A549 (cell line): ENCODE results near the gene ABHD6. TPM values are rescaled to one million over a fixed set of nuclear protein-coding genes. Genes with fewer than 3 reads are reported as not detected.

Source experiments
- ATAC-seq, 2 experiments: fragments of 200-7000 bp in 1 of 2; fragments of >200 bp in 1 of 2; cut with Nextera tagmentation in 1 of 2; cut with Tn5 transposase in 1 of 2; 3 replicates each; pipeline versions ENCODE4 v1.8.0 to v1.9.1; 2018 to 2020; ENCODE audit warnings: mild to moderate bottlenecking in 1 of 2, moderate library complexity in 1 of 2
- CTCF ChIA-PET: fragments of 300-600 bp; sonication (Branson Sonifier 250); formaldehyde crosslinking; extraction: SDS; loops from one replicate; lab custom pipeline; 2021; ENCODE audit warnings: antibody characterized with exemption, inconsistent platforms; lab: Yijun Ruan, JAX
- POLR2A ChIA-PET: fragments of 350-600 bp; formaldehyde crosslinking; extraction: SDS; loops from one replicate; lab custom pipeline; 2021; ENCODE audit warnings: antibody characterized with exemption, inconsistent platforms; lab: Yijun Ruan, JAX
- DNase-seq, 2 experiments: peaks; one replicate each; pipeline versions ENCODE4 v3.0.0 to v3.0.0-alpha.2; 2011 to 2016; ENCODE audit warnings: low read depth in 1 of 2, low spot score in 1 of 2
- FAIRE-seq: peaks from 2 replicates; lab custom pipeline; 2011; peaks lifted over from hg19 to GRCh38; lab: Jason Lieb, UNC
- H3K27ac ChIP-seq, 2 experiments: fragments of >200 bp; sonication (Bioruptor Twin); formaldehyde crosslinking; 3 replicates each; pipeline ENCODE4 v1.5.1; 2016 to 2017
- H3K4me1 ChIP-seq: fragments of >200 bp; sonication (Bioruptor Twin); formaldehyde crosslinking; 3 replicates; pipeline ENCODE4 v1.6.1; 2016
- H3K4me2 ChIP-seq: fragments of >200 bp; sonication (Bioruptor Twin); formaldehyde crosslinking; 3 replicates; pipeline ENCODE4 v1.6.1; 2016
- H3K4me3 ChIP-seq: fragments of >200 bp; sonication (Bioruptor Twin); formaldehyde crosslinking; 3 replicates; pipeline ENCODE4 v1.5.1; 2016
- H3K9me3 ChIP-seq: fragments of >200 bp; sonication (Bioruptor Twin); formaldehyde crosslinking; 3 replicates; pipeline ENCODE4 v1.6.1; 2016
- BHLHE40 ChIP-seq: IDR thresholded peaks from 2 replicates; pipeline ENCODE4 v1.6.1; 2012; ENCODE audit warnings: low read depth, low read length, inconsistent platforms
- CBX8 ChIP-seq: fragments of 200-600 bp; sonication (generic); IDR thresholded peaks from 2 replicates; pipeline ENCODE4 v1.6.1; 2016
- CEBPB ChIP-seq, 2 experiments: fragments of >200 bp in 1 of 2; sonication (Bioruptor Twin) in 1 of 2; formaldehyde crosslinking in 1 of 2; IDR thresholded peaks; 2 replicates each; pipeline ENCODE4 v1.6.1; 2012 to 2016
- EHMT2 ChIP-seq: fragments of 200-600 bp; sonication (generic); IDR thresholded peaks from 2 replicates; pipeline ENCODE4 v1.6.1; 2016; ENCODE audit warnings: antibody characterized with exemption, low read depth, mild to moderate bottlenecking, moderate library complexity
- ESRRA ChIP-seq: fragments of 150-350 bp; IDR thresholded peaks from 2 replicates; pipeline ENCODE4 v1.6.1; 2014; ENCODE audit warnings: mild to moderate bottlenecking, low read length, borderline replicate concordance
- FOSL2 ChIP-seq, 2 experiments: fragments of 450-650 bp in 1 of 2; fragments of >200 bp in 1 of 2; sonication (Bioruptor Twin) in 1 of 2; formaldehyde crosslinking; IDR thresholded peaks; 2 replicates each; pipeline versions ENCODE4 v1.5.0 to v1.6.1; 2016 to 2020; ENCODE audit warnings: mild to moderate bottlenecking in 1 of 2, moderate library complexity in 1 of 2
- FOXS1 ChIP-seq: fragments of 250-450 bp; sonication (Bioruptor Pico); IDR thresholded peaks from 2 replicates; pipeline ENCODE4 v1.5.0; 2020; ENCODE audit warnings: mild to moderate bottlenecking, moderate library complexity
- HOXA7 ChIP-seq: fragments of 250-450 bp; sonication (Bioruptor Pico); IDR thresholded peaks from 2 replicates; pipeline ENCODE4 v1.5.0; 2020; ENCODE audit warnings: mild to moderate bottlenecking, moderate library complexity
- HOXB13 ChIP-seq: fragments of 250-450 bp; sonication (Bioruptor Pico); IDR thresholded peaks from 2 replicates; pipeline ENCODE4 v1.5.0; 2020; ENCODE audit warnings: low read depth, mild to moderate bottlenecking, moderate library complexity
- MAFK ChIP-seq: fragments of 450-650 bp; IDR thresholded peaks from 2 replicates; pipeline ENCODE4 v1.6.1; 2014; ENCODE audit not compliant: partially characterized antibody
- NPAS2 ChIP-seq: fragments of 250-450 bp; sonication (Bioruptor Pico); IDR thresholded peaks from 2 replicates; pipeline ENCODE4 v1.8.0; 2022; ENCODE audit warnings: mild to moderate bottlenecking, moderate library complexity, borderline replicate concordance
- PBX3 ChIP-seq: IDR thresholded peaks from 2 replicates; pipeline ENCODE4 v1.6.1; 2012
- PHF8 ChIP-seq: fragments of 200-600 bp; sonication (generic); IDR thresholded peaks from 2 replicates; pipeline ENCODE4 v1.6.1; 2016; ENCODE audit warnings: low read depth, mild to moderate bottlenecking, antibody characterized with exemption, moderate library complexity, borderline replicate concordance
- POLR2AphosphoS2 ChIP-seq: conservative IDR thresholded peaks from 2 replicates; pipeline ENCODE4 v1.6.1; 2012; ENCODE audit warnings: low read length, improper control_type of control experiment, inconsistent platforms
- RCOR1 ChIP-seq: fragments of 150-350 bp; IDR thresholded peaks from 2 replicates; pipeline ENCODE4 v1.6.1; 2014; ENCODE audit warnings: antibody characterized with exemption, low read length, low read depth
- SREBF2 ChIP-seq: fragments of 450-650 bp; IDR thresholded peaks from 2 replicates; pipeline ENCODE4 v1.6.1; 2014; ENCODE audit warnings: mild to moderate bottlenecking, moderate library complexity
- TFCP2L1 ChIP-seq: fragments of 250-450 bp; sonication (Bioruptor Pico); IDR thresholded peaks from 2 replicates; pipeline ENCODE4 v1.5.0; 2021; ENCODE audit warnings: mild to moderate bottlenecking
- TP53 ChIP-seq: fragments of 250-450 bp; sonication (Bioruptor Pico); IDR thresholded peaks from 2 replicates; pipeline ENCODE4 v1.5.0; 2021; ENCODE audit warnings: mild to moderate bottlenecking, moderate library complexity
- ZC3H11A ChIP-seq: fragments of 450-650 bp; IDR thresholded peaks from 2 replicates; pipeline ENCODE4 v1.6.1; 2014; ENCODE audit warnings: antibody characterized with exemption, mild to moderate bottlenecking
- ZFP36 ChIP-seq: fragments of 450-650 bp; IDR thresholded peaks from 2 replicates; pipeline ENCODE4 v1.6.1; 2014; ENCODE audit warnings: borderline replicate concordance; ENCODE audit not compliant: partially characterized antibody
- ZNF302 ChIP-seq: fragments of 250-450 bp; sonication (Bioruptor Pico); IDR thresholded peaks from 2 replicates; pipeline ENCODE4 v1.9.0; 2021; ENCODE audit warnings: inconsistent platforms, mild to moderate bottlenecking, moderate library complexity
- ZSCAN20 ChIP-seq: fragments of 250-450 bp; sonication (Bioruptor Pico); IDR thresholded peaks from 2 replicates; pipeline ENCODE4 v1.8.0; 2022; ENCODE audit warnings: mild to moderate bottlenecking, moderate library complexity
- WGBS: methylation state at CpG from one replicate; pipeline ENCODE4 v1.1.6; 2017; ENCODE audit errors: missing lambda C conversion rate; 5-methylcytosine and 5-hydroxymethylcytosine counted together
- polyA plus RNA-seq, 4 experiments: library from polyadenylated mRNA; depleted of rRNA in 3 of 4; stranded (reverse); fragments of >200 nt; fragmentation: RNase III in 1 of 4; extraction: RNeasy Plus Mini Kit Qiagen cat#74134 plus additional on column Dnase treatment in 1 of 4; gene quantifications; 2 replicates in 3 of 4; 3 replicates in 1 of 4; pipeline ENCODE4 v1.2.3, GENCODE V29; 2011 to 2017
- TF ChIP-seq, protein P1 (sequence below): fragments of 450-650 bp; IDR thresholded peaks from 2 replicates; pipeline ENCODE4 v1.6.1; 2014; ENCODE audit warnings: antibody characterized with exemption

ABHD6 gene
- polyA plus RNA-seq, 2 of the 4 experiments (the other 2 are of a cell fraction), result 6.6 to 10.1 TPM

DNA sequence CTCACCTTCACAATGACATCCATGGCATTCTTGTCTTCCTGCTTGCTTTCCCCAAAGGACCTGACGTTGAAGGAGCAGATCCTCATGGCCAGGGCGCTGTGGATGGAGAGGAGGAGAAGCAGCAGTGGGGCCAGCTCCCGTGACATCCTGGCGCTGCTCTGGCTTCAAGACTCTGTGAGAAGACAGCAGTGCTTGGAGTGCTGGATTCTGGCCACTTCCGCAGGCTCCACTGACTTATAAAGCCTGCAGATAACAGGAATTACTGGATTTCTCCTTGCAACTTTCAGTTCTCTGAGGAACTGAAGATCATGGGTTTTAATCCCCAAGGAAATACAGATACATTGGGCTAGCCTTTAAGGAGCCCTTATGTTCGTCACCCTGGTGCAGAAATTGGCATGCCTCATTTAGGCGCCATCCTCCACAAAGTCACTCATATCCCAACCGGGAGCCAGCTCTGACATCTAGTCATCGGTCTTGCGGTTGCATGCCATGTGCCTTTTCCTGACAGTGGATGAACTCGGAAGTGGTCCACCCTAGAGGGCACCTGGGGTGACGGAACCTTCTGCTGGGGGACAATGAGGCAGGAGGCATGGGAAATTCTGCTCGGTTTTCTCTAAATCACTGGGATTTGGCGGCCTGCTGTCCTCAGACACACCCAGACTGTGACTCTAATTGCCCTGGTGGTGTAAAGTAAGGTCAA lies 26.7 kb upstream of the ABHD6 start, which contains the start of gene DNASE1L3 (continued):
- TF ChIP-seq ZNF302 (CRISPR knock-in tag), result no peak

DNA sequence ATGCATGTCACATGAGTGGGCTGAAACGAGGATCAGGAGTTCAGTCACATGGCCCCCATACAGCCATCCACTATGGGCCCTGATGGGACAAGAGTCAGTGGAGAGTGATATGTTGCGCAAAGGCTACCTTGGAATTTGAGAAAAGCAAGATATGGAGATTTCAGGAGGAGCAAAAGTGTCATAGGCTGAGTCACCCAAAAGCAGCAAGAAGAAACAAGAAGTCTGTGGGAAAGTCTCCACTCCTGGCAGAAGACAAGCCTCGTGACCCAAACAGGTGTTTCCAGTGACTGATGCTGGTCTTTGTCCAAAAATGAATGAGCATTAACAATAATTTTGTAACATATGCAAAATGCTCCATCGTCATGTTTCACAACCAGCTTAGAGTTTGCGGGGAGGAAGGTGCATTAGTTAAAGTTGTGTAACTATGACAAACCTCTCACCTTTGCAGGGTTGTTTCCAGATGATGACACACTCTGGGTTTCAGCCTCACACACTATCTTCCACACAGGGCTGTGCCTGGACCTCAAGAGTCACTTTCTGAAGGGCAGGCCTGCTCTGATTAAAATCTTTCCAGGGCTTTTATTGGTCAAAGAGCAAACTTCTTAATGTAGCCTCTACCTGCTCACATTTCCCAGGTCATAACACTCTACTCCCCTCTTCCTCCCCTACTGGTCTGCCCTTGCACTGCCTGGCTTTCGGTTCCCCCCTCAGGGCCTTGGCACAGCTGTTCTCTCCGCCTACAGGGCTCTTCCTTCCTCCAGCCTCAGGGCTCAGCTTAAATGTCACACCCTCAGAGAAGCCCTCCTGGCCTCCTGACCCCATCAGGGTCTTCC lies 22.9 kb upstream of the ABHD6 start:
- H3K4me2 ChIP-seq, result peak overlapping the region; percentile 22; the same call in 1 of the 3 replicates
- POLR2A ChIA-PET, result no interaction called here
- no peaks in the 10 kb centered on the region for H3K9me3 ChIP-seq
- ATAC-seq, result 0 out of 6 replicates have a peak, but pooled peaks of 1 of the 2 experiments have one; percentile 20
- WGBS, result 73% methylated on average over 7 of the region's 7 CpGs
- peak overlapping the region in 1 of 2 experiments; percentile 29; a peak in 2 of 6 replicates for H3K27ac ChIP-seq
- DNase-seq, result peak in 1 of 2 experiments; percentile 31
- H3K4me3 ChIP-seq, result no peak overlapping the region
- FAIRE-seq, result no peak
- H3K4me1 ChIP-seq, result peaks cover 17% of the 10 kb centered on the region
- CTCF ChIA-PET, result interaction anchor here (0.9 to 7.2 kb wide), 8 partner anchors 11 to 92 kb away, joined by 3 to 30 read pairs (median 4); partner anchors contain the start of genes HTD2 and RPP14
- no peak for TF ChIP-seq BHLHE40
- TF ChIP-seq FOXS1 (CRISPR knock-in tag), result no peak
- no peak for TF ChIP-seq FOSL2 (IDR thresholded peaks at IDR 0.05)
- TF ChIP-seq FOSL2 (CRISPR knock-in tag; IDR thresholded peaks at IDR 0.05), result no peak
- TF ChIP-seq, protein P1, sequence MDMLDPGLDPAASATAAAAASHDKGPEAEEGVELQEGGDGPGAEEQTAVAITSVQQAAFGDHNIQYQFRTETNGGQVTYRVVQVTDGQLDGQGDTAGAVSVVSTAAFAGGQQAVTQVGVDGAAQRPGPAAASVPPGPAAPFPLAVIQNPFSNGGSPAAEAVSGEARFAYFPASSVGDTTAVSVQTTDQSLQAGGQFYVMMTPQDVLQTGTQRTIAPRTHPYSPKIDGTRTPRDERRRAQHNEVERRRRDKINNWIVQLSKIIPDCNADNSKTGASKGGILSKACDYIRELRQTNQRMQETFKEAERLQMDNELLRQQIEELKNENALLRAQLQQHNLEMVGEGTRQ, result peak; percentile 48; the same call in 1 of the 2 replicates
- TF ChIP-seq ESRRA, result no peak
- TF ChIP-seq MAFK, result peak; percentile 2
- TF ChIP-seq ZSCAN20 (CRISPR knock-in tag), result no peak
- no peak for TF ChIP-seq HOXB13 (CRISPR knock-in tag)
- TF ChIP-seq NPAS2 (CRISPR knock-in tag), result no peak
- peak in 1 of 2 experiments; percentile 64; a peak in 2 of 4 replicates for TF ChIP-seq CEBPB (IDR thresholded peaks at IDR 0.05)

DNA sequence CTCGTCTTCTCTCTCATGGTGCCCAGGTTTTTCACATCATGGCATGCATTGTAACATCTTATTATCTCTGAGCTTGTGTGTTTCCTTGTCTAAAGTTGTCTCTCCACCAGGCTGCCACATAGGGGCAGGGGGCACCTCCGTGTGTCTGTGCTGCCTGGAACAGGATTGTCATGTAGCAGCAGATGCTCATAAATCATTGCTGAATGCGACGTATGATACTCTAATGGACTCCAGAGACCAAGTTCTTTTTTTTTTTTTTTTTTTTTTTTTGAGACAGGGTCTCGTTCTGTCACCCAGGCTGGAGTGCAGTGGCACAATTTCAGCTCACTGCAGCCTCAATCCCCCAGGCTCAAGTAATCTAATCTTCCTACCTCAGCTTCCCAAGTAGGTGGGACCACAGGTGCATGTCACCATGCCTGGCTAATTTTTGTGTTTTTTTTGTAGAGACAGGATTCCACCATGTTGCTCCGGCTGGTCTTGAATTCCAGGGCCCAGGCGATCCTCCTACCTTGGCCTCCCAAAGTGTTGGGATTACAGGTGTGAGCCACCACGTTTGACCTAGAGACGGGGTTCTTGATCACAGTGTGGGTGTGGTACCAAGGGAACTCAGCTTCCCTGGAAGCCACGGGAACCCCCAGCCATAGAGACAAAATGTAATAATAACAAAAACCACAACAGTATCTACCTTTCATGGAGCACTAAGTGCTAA lies 22.1 kb upstream of the ABHD6 start:
- Histone ChIP-seq H3K4me2 (peak overlapping the region; percentile 22; the same call in 1 of the 3 replicates), H3K27ac (peak overlapping the region in 1 of 2 experiments; percentile 29; a peak in 2 of 6 replicates), H3K4me3 (no peak overlapping the region), H3K9me3 (no peaks in the 10 kb centered on the region), H3K4me1 (peaks cover 17% of the 10 kb centered on the region)
- ChIA-PET POLR2A (no interaction called here), CTCF (interaction anchor here (0.6 to 7.2 kb wide), 6 partner anchors 16 to 91 kb away, joined by 3 to 30 read pairs (median 4); partner anchors contain the start of genes HTD2 and RPP14)
- TF ChIP-seq, protein P1, result no peak
- no peak for TF ChIP-seq ZSCAN20 (CRISPR knock-in tag)
- 77% methylated on average over 10 of the region's 10 CpGs for WGBS
- DNase-seq (no peak), ATAC-seq (no peak), FAIRE-seq (no peak)

DNA sequence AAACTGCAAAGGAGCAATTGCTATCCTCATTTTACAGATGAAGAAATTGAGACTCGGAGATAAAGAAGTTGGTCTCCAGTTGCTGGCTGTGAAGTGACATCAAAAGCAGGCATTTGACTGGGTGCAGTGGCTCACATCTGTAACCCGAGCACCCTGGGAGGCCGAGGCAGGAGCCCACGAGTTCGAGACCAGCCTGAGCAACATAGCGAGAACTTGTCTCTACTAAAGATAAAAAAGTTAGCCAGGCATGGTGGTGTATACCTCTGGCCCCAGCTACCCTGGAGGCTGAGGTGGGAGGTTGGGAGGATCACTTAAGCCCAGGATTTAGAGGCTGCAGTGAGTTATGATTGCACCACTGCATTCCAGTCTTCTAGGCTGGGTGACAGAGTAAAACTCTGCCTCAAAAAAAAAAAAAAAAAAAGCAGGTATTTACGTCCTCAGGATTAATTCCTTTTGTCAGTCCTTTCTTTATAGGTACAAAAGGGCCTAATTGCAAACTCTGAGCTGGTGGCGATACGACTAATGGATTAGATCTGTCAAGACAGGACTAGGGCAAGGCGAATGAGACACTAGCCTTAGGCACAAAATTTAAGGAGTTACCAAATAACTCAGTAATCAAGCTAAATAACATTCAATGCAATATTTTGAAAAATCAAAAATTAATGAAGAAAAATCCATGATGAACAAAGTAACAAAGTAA lies 20.9 kb upstream of the ABHD6 start:
- ATAC-seq, result no peak
- no peak for DNase-seq
- CTCF ChIA-PET, result interaction anchor here (0.7 to 7.2 kb wide), 22 partner anchors 9 to 199 kb away, joined by 3 to 53 read pairs (median 6); partner anchors contain the start of genes ABHD6, HTD2 and RPP14

More for the DNA sequence above, 20.9 kb upstream of the ABHD6 start:
- no peak for FAIRE-seq
- Histone ChIP-seq H3K4me2 (peak overlapping the region; percentile 87), H3K27ac (peak overlapping the region; percentile 70 to 86), H3K4me1 (peaks cover 19% of the 10 kb centered on the region), H3K9me3 (no peaks in the 10 kb centered on the region)
- WGBS, result 60% methylated on average over 10 of the region's 10 CpGs
- TF ChIP-seq ZC3H11A (no peak), FOSL2 (IDR thresholded peaks at IDR 0.05) (no peak), FOSL2 (CRISPR knock-in tag; IDR thresholded peaks at IDR 0.05) (no peak), HOXB13 (CRISPR knock-in tag) (no peak), PBX3 (no peak), TFCP2L1 (CRISPR knock-in tag) (no peak), CBX8 (no peak), HOXA7 (CRISPR knock-in tag) (no peak), SREBF2 (no peak), TP53 (CRISPR knock-in tag) (no peak), RCOR1 (no peak), PHF8 (no peak), POLR2AphosphoS2 (no peak), EHMT2 (no peak), ZFP36 (no peak)
- TF ChIP-seq, all 56 proteins: peak for 0
- H3K4me3 ChIP-seq, result no peak overlapping the region
- POLR2A ChIA-PET, result interaction anchor here (2.0 kb wide), 1 partner anchor 29 kb away, joined by 5 read pairs; no protein-coding TSS in a partner anchor
